NCI-H187 (cell line): ENCODE measurements around the gene NOL3.
"Not testable (repeated sequence)": the region's sequence is repeated elsewhere in the genome, so short reads cannot be mapped to it uniquely, and the experiment has no call there.

ENCODE experiments used
- DNase-seq, 2 experiments: peaks; one replicate each; lab custom pipeline; 2025; lab: John Stamatoyannopoulos, UW

NOL3 gene

DNA sequence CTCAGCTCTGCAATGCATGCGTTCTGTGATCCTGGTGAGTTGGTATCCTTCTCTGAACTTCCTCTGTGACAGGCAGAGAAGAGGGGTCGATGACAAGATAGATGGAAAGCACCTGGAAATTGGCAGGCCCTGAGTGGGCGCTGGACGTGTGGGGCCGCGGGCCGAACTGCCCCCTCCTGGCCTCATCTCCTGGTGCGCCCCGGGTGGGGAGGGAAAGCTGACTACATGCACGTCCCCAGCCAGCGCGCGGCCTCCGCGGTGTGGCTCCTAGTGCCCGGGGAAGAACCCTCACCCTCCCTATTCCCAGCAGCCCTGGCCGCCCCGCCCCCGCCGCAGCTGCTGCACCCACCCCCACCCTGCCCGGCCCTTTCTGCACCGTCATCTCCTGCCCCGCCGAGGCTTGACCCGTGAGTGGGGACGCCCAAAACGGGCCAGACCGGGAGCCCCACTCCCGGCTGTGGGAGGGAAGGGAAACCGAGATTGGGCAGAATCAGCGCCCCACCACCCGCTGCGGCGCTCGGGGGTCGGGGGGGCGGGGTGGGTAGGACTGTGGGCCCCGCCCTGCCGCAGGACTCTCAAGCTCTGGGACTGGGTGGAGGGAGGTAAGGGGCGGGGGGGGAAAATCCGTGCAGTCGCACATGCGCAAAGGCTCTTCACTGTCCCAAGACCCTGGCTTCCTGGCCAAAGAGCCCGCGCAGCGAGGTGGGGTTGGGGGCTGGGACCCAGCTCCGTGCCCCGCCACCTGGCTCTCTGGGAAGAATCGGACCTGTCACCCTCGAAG, at the start of gene NOL3:
NOL3 (plus strand) TSS at position 371 of the 781 bp plus-strand sequence.
- peak; percentile 30 to 34 for DNase-seq

DNA sequence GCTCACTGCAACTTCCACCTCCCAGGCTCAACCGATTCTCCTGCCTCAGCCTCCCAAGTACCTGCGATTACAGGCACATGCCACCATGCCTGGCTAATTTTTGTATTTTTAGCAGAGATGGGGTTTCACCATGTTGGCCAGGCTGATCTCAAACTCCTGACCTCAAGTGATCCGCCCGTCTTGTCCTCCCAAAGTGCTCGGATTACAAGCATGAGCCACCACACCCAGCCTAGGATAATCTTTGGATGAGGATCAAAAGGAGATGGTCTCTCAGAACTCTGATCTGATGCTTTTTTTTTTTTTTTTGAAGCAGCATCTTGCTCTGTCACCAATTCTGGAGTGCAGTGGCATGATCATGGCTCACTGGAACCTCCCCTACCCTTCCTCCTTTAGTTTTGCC, 47.5 kb upstream of the NOL3 start:
- not testable (repeated sequence) for DNase-seq

DNA sequence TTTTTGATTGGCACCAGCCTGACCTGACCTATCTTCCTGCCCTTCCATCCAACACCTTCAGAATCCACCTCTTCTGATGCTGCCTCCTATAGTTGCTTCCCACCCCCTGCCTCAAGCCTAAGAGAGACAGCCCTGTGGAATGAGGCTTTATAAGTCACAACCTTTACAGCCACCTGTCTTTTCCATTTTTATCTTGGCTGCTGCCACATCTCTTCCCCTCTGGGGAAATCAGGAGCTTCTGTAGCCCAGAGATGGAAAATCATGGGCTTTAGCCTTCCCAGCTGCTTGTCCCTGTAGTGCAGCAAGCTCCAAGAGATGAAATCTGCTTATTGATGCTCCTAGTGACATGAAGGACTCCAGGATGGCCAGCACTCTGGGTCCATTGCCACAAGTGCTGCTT, 41.9 kb upstream of the NOL3 start:
- no peak for DNase-seq

DNA sequence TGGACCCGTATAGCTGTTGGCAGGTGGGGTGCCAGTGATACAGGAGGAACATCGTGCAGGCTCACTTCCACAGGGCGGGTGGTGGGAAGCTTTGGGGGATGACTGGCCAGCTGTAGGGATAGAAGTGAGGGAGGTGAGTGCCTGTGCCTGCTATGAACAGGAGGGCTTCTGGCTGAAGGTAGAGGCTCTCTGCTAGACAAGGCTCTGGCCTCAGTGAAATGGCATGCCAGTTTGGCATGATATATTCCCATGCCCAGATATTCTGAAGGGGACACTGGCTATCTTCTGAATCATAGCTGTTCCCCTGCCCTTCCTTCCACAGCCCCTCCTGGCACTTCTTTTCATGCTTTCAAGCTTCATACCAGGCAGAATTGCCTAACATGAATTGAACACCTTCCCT, 41.5 kb upstream of the NOL3 start:
- no peak for DNase-seq

DNA sequence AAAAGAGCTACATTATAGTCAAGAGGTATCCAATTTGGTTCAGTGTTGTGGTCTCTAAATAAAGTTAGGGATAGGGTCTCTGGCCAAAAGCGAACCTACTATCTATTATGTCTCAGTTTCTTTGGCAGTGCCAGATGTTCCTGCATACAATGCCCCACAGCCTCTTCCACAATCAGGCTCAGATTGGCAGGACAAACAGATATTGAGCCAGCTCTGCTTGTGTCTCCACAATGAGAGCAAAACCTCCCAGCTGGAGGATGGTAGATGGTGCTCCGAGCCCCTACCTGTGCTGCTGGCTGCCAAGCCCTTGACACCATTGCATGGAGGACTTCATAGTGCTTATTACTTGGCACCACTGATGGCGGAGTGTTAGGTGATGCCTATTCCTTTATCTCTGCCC, 40.9 kb upstream of the NOL3 start:
- no peak for DNase-seq

DNA sequence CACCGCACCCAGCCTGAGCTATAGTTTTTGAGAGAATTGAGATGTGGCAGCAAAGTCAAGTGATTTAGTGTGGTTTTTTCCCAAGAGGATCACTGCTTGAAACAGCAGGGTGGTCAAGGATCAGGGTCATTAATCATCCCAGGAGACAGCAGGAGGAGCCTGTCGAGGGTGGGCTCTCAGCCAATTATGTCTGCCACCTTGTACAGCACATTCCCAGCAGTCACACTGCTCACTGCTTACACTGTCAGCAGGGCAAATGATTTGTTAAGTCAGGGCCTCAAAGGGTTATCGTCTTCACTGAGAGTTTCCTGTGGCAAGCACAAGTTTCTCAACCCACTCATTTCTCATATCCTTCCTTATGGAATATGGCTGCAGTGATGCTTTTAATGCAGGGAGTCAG, 32.7 kb upstream of the NOL3 start:
- DNase-seq, result no peak

DNA sequence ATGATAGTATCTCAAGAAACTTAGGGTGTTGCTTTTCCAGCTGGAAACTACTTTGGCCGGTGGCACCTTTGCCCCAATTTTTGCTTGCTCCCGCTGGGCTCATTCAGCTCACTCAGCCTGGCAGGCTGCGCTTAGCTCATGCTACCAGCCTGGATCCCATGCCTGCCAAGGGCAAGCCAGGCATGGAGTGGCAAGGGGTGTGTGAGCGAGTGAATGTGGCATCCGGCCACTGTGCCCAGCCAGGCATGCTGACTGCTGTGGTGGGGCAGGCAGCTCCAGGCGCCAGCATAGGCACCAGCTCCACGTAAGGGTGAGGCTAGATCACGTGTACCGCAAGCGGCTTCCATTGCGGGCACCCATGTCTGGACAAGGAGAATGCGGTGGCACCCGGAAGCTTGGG, 28.9 kb upstream of the NOL3 start:
- no peak for DNase-seq

DNA sequence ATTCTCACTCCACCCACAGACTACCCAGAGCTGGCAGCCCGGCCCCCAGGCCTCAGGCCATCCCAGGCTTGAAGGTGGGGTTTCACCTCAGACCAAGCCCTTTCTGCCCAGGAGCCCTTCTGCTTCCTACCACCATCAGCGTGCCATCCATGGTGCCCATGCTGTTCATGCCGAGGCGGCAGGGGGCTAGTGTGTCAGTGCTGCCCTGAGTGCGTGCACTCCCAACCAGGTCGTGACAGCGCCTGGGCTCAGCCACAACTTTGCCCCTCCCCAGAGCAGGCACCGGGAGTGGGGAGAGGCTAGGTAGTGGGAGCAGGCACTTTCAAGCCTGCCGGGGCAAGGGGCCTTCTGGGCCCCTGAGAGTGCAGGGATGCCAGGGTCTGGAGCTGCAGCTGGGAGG, 28.0 kb upstream of the NOL3 start:
- DNase-seq, result no peak

DNA sequence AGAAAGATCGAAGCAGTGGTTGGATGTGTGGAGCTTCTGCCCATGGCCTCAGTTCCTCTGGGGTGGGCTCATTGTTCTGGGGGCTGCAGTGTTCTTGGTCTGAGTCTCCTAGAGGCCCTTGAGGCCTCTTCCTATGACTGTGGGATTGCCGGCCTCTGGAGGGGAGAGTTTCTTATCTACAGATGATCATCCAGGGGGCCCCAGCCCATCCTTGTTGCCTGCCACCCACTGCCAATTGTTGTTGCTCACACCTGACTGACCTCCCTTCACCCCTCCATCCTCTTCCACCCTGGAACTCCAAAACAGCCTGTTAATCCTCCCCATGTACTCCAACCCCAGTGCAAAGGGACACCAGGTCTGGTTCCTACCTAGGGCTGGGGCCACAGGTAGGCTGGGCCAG, 25.4 kb upstream of the NOL3 start:
- no peak for DNase-seq

DNA sequence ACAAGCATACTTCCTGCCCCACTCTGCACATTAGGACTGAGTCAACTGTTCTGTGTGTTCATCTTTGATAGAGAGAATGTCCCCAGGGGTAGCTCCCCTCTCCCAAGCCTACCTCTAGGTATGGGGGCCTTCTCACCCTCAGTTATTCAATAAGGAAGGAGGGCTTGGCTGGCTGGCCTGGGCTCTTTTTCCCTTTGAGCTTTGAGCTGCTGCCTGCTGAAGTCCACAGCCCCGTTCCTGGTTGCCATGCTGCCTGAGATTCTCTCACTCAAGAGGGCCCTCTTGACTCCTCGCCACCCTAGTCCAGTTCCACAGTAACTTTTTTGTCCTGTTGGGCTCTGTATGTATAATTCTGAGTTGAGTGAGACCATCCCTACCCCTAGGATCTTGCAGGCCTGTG, 24.6 kb upstream of the NOL3 start:
- DNase-seq, result no peak

DNA sequence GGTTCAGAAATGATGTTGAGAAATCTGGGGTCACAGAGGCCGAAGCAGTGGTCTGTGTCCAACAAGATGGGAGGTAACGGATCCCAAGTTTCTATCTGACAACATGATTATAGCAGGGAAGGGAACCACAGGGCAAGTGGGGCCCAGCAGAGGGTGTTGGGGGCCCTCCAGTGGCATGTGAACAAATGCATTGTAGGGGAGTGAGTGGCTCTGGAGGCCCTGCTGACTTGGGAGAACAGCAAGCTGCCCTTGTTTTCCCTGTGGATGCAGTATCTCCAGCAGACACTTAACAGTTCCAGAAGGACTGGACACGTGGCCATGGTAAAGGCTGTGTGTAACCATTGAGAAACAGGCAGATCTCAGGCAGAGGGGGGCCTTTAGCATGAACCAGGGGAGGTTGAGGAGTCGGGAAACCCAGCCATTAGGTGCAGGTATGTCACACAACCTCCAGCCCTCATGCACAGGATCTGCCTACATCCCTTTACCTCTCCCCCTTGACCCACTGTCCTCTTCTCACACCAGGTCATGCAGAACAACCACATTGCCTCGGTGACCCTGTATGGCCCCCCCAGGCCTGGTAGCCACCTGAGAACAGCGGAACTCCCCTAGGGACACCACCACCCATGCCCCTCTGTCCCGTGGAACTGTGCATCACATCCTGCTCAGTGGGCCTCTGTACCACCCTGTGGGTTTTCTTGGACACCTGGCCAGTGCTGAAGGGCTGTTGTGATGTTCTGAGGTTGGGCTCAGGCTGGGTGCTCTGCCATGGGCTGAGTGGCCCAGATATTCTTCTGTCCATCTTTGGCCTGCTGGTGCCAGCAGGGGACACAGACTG, 23.6 kb upstream of the NOL3 start:
- no peak for DNase-seq

DNA sequence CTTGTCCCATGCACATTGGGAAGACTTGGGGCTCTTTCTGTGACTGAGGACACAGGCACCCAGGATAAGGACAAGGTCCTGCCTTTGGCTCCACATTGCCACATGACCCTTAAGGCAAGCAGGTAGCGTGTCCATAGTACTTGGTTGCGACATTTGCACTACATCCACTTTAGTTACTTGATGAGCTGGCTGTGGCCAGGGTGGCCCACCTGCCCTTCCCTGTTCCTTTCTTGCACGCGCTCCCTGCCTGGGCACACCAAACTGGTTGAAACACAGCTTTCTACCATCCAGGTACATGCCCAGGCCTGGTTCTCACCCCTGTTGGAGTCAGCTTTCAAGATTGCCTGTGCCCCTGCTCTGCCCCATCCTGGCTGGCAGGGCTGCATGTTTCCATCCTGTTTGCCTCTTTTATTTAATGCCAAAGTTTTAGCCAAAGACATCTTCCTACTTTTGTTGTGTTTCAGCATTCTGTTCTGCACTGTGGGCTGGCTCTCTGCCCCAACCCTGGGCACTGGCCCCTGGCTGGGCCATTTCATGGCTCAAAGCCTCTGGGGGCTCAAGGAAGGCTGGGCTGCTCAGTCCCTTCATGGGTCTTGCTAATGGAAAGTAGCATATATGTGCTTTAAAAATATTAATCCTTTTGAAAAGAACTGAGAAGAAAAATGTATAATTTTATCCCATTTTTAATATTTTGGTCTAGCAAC, 22.7 kb upstream of the NOL3 start:
- no peak for DNase-seq

DNA sequence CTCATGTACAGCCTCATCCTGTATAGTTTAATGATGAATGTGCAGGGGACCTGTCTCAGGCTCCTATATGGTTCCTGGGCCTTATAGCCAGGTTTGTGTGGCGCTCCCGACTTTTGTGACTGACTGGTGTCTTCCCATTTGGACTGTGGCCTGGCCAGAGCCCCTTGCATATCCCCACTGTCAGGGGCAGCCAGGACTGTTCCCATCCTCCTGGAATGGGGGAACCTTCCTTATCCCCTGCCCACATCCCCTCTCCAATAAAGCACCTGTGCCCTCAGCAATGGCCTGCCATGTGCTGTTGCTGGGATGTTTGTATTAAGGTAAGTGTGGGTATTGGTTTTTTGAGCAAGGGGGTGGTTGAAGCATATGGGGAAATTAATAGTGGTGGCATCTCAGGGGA, 22.1 kb upstream of the NOL3 start:
- DNase-seq, result no peak

DNA sequence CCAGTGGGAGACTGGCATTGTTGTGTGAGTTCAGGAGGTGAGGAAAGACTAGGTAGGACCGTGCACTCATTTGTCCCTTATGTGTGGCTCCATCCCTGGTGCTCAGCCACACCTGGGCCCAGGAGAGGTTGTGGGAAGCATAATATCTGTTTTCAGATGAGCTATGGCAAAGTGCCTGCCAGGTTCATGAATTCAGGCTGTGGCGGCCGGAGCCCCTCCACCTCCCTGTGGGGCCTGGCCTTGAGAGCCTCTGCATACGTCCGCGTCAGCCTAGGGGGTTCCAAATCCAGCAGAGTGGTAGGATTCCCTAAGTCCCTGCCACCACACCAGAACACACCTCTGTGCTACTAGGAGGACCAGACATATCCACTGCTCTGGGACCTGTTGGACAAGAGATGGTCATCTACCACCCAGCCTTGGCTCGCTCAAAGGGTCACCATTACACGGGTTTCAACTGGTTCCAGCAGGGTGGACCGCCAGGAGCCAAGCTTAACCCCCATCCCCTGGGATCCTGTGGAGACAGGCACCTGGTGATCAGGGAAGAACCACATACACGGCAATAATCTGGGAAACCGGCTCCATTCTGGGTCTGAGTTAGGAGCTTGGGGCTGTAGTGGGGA, 21.6 kb upstream of the NOL3 start:
- DNase-seq, result no peak

DNA sequence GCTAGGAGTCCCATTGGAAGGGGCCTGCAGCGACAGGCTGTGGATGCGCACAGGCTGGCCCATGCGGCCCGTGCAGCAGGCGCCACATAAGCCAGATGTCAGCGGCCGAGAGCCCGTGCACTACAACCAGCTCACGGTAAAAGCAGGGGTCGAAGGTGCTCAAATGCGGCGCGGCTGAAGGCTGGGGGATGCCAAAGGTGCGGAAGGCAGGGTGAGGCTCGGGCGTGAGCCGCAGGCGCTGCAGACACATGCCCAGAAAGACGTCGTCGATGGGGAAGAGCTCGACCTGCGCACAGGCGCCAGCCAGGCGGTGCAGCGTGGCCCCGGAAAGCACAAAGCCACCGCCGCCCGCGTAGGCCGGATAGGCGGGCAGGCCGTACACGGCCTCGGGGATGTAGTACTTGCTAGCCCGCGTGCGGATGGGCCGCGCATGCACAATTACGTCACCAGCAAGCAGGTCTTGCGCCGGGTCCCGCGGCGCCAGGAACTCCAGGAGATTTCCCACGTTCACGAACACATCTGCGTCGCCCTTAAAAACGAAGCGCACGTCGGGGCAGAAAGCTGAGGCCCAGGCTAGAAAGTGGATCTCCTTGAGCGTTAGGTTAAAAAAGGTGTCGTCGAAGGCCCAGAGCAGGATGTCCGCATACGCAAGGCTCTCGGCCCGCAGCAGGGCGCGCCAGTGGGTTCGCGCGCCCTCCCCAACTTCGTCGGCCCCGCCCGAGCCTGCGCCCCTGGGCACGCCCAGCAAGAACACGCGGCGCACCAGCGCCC, 20.9 kb upstream of the NOL3 start:
- no peak for DNase-seq

DNA sequence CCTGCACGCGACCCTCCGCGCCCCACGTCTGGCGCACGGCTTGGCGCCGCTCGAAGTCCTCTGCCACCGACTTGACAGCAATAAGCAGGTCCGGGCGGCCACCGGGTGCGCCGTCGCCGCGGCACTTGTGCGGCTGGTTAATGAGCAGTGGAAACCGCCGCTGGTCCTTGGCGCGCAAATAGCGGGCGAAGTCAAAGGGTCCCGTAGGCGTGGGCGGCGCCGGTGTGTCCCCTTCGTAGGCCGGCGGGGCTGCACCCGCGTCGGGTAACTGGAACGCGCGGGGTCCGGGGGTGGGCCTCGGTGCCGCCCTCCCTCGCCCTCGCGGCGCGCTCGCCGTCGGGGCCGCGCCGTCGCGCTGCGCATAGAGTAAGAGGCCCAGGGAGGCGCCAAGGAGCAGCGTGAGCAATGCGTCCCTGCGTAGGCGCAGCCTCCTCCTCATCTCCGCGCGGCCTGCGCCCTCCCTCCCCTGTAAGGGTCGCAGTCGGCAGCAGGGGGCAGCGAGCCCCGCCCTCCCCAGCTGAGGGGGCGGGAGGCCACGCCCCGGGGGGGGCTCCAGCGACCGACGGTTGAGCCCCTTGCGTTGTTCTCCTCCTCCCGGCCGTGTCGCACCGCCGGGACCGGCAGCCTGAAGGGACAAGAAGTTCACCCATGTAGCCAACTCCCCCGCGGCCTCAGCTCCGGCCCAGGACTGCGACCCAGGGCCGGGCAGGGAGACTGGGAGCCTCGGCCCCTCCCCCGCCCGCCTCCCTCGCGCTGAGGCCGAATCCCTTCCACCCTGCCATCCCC, 20.1 kb upstream of the NOL3 start:
- DNase-seq, result no peak

DNA sequence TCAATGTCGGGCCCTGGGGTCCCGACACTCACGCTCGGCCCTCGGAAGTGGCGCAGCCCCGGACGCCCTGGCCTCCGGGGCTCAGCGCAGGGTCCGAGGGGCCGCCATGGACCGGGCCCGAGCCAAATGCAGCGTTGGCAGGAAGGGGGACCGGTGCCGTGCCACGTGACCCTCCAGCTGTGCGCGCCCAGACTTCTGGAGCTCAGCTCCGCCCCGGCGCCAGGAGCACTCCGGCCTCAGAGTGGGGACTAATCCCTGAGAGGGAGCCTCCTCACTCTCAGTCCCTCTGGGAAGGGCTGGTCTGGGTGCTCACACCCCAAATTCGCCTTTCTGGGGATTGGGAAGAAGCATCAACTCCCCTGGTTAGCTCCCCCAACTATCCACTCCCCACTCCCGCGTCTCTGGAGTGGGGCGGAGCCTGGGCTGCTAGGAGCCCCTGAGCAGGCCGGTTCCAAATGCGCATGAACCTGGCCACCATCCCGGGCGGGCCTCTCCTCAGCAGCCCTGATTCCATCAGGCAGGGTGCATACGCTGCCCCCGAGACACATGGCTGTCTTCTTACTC, 19.4 kb upstream of the NOL3 start, which contains the start of gene B3GNT9:
B3GNT9 (minus strand) TSS at position 166 of the 564 bp plus-strand sequence. CDS start 513 bp downstream, outside the sequence.
- no peak for DNase-seq

DNA sequence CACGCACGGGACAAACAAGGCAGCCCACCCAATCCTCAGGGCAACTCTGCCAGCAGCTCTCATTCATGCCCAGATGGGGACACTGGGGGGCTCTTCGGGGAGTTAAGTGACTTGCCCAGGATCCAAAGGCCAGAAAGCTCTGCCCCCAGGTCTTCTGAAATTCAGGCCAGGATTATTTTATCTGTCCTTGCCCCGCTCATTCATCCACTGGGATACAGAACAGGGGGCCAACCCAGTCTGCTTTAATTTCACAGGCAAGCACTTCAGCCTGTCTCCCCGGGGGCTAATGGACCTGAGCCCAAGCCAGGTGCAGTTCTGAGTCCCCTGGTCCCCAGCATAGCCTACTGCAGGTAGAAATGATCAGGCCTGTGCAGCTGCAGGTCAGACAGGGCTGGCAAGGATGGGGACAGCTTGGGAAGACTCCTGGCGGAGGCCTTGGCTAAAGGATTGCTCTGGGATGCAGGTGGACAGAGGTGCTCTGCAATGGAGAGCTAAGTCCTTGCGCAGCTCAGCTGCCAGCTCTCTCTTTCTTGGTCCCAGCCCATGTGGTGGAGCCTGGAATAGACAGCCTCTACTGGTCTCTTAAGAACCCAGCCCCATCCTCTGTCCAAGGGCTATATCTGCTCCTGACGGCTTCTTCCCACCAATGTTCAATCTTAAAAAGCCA, 18.8 kb upstream of the NOL3 start:
- no peak for DNase-seq

DNA sequence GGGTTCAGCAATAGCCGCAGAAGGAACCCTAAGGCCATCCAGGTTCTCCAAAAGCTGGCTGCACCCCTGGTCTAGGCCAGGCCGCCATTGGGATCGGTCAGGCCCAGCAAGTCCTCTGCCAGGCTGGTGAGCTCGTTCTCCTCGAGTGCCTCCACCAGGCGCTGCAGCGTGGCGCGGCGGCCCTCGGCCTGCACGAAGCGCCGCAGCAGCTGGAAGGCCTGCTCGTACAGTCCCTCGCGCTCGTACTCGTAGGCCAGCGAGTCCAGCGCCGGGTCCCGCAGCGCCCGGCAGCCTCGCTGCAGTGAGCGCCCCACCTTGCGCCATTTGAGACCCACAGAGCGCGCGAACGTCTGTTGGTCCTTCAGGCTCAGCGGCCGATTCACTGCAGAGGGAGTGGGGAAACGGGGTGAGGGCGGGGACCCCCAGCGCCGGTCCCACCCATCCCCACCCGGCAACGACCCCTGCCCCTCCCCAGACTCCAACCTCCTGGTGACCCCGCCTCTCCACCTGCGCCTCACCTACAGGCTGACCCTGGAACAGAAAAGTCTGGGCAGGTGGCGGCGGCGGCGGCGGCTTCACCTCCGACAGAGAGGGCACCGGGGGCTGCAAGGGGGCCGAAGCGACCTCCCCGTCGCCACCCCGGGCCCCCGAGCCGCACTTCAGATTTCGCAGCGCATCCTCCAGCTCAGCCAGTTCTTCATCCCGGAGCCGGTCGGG, 15.6 kb upstream of the NOL3 start:
- DNase-seq, result peak in 1 of 2 experiments; percentile 1
